Loucy (cell line): ENCODE results near the gene TMEM18.

Experiments
- CTCF ChIP-seq: fragments of 200-600 bp; sonication (generic); conservative IDR thresholded peaks from 2 replicates; pipeline ENCODE4 v1.5.1; 2014; ENCODE audit warnings: mild to moderate bottlenecking, antibody characterized with exemption, low read length
- EZH2phosphoT487 ChIP-seq: fragments of 200-600 bp; IDR thresholded peaks from 2 replicates; pipeline ENCODE4 v1.6.1; 2018; ENCODE audit warnings: antibody characterized with exemption, mild to moderate bottlenecking, moderate library complexity, borderline replicate concordance

- no peak for TF ChIP-seq CTCF
- no peak for TF ChIP-seq EZH2phosphoT487
Measured at GRCh38 chr2:632471-632870, 44.7 kb downstream of the TMEM18 start.
